RWPE2 (cell line): ENCODE data around the gene IL18RAP.

Source experiments
- ATAC-seq: fragments of 200-7000 bp; cut with Tn5 transposase; 3 replicates; pipeline ENCODE4 v1.9.1; 2021; ENCODE audit warnings: low read depth
- DNase-seq: peaks from one replicate; pipeline ENCODE4 v3.0.0-alpha.2; 2020; ENCODE audit warnings: low spot score
- H3K27ac ChIP-seq: fragments of 450-650 bp; 2 replicates; pipeline ENCODE4 v1.5.1; 2017; ENCODE audit warnings: mild to moderate bottlenecking; ENCODE audit not compliant: poor library complexity, severe bottlenecking
- H3K27me3 ChIP-seq: fragments of 250-450 bp; sonication (Bioruptor Pico); 2 replicates; pipeline ENCODE4 v1.5.1; 2021; ENCODE audit warnings: mild to moderate bottlenecking, moderate library complexity; ENCODE audit not compliant: insufficient read depth, poor library complexity, severe bottlenecking
- H3K36me3 ChIP-seq: fragments of 250-450 bp; sonication (Bioruptor Pico); 2 replicates; pipeline ENCODE4 v1.5.1; 2020; ENCODE audit warnings: low read depth, mild to moderate bottlenecking, moderate library complexity
- H3K4me1 ChIP-seq: fragments of 250-450 bp; sonication (Bioruptor Pico); 2 replicates; pipeline ENCODE4 v1.5.1; 2021; ENCODE audit warnings: mild to moderate bottlenecking, moderate library complexity; ENCODE audit not compliant: insufficient read depth, poor library complexity, severe bottlenecking
- H3K4me3 ChIP-seq: fragments of 250-450 bp; sonication (Bioruptor Pico); 2 replicates; pipeline ENCODE4 v1.5.1; 2021; ENCODE audit warnings: mild to moderate bottlenecking, moderate library complexity; ENCODE audit not compliant: severe bottlenecking
- H3K9me3 ChIP-seq: fragments of 250-450 bp; sonication (Bioruptor Pico); 2 replicates; pipeline ENCODE4 v1.5.1; 2021; ENCODE audit warnings: mild to moderate bottlenecking, moderate library complexity; ENCODE audit not compliant: severe bottlenecking
- CTCF ChIP-seq: fragments of 450-650 bp; IDR thresholded peaks from one replicate; pipeline ENCODE4 v1.5.1; 2017; ENCODE audit warnings: mild to moderate bottlenecking, moderate library complexity; ENCODE audit not compliant: poor library complexity, severe bottlenecking

Gene IL18RAP

GRCh38 chr2:102392942-102393341 is 30.0 kb upstream of the IL18RAP start:
- no peak overlapping the region for H3K27ac ChIP-seq
- DNase-seq (no peak), ATAC-seq (no peak)
- H3K4me3 ChIP-seq, result no peak overlapping the region
- H3K36me3 ChIP-seq, result no peaks in the 10 kb centered on the region
- H3K9me3 ChIP-seq, result no peaks in the 10 kb centered on the region
- H3K4me1 ChIP-seq, result no peaks in the 10 kb centered on the region
- no peaks in the 10 kb centered on the region for H3K27me3 ChIP-seq
- TF ChIP-seq CTCF, result no peak

GRCh38 chr2:102396012-102396411 is 26.9 kb upstream of the IL18RAP start:
- H3K9me3 ChIP-seq, result no peaks in the 10 kb centered on the region
- ATAC-seq (no peak), DNase-seq (no peak)
- TF ChIP-seq CTCF, result no peak
- no peak overlapping the region for H3K4me3 ChIP-seq
- H3K36me3 ChIP-seq, result no peaks in the 10 kb centered on the region
- no peaks in the 10 kb centered on the region for H3K4me1 ChIP-seq
- H3K27ac ChIP-seq, result no peak overlapping the region
- no peaks in the 10 kb centered on the region for H3K27me3 ChIP-seq

- Histone ChIP-seq H3K36me3 (no peaks in the 10 kb centered on the region), H3K27ac (no peak overlapping the region), H3K4me1 (no peaks in the 10 kb centered on the region), H3K9me3 (no peaks in the 10 kb centered on the region), H3K27me3 (no peaks in the 10 kb centered on the region), H3K4me3 (no peak overlapping the region)
- ATAC-seq (no peak), DNase-seq (no peak)
- no peak for TF ChIP-seq CTCF
These were observed 25.8 kb upstream of the IL18RAP start for GRCh38 chr2:102397209-102397608.

GRCh38 chr2:102399499-102400141 is 23.3 kb upstream of the IL18RAP start:
- no peak overlapping the region for H3K27ac ChIP-seq
- ATAC-seq, result no peak
- H3K27me3 ChIP-seq, result no peaks in the 10 kb centered on the region
- no peak overlapping the region for H3K4me3 ChIP-seq
- DNase-seq, result no peak
- no peaks in the 10 kb centered on the region for H3K4me1 ChIP-seq
- no peaks in the 10 kb centered on the region for H3K9me3 ChIP-seq
- TF ChIP-seq CTCF, result no peak
- no peaks in the 10 kb centered on the region for H3K36me3 ChIP-seq

GRCh38 chr2:102401456-102401855 is 21.5 kb upstream of the IL18RAP start:
- Histone ChIP-seq H3K9me3 (no peaks in the 10 kb centered on the region), H3K4me1 (no peaks in the 10 kb centered on the region), H3K27me3 (peaks cover 8% of the 10 kb centered on the region), H3K27ac (no peak overlapping the region), H3K36me3 (no peaks in the 10 kb centered on the region), H3K4me3 (no peak overlapping the region)
- DNase-seq (no peak), ATAC-seq (no peak)
- TF ChIP-seq CTCF, result no peak
